ENCODE measurements around the gene FBLN1.
"Not testable (repeated sequence)": the region's sequence is repeated elsewhere in the genome, so short reads cannot be mapped to it uniquely, and the experiment has no call there.

Gene FBLN1

GRCh38 chr22:45491841-45492240 is 10.8 kb upstream of the FBLN1 start:
- peaks cover 24% of the 10 kb centered on the region for H3K27me3 ChIP-seq
- no peak overlapping the region for H3K4me3 ChIP-seq (ENCODE audit: low read depth in 1 of 2, low read length in 1 of 2)
- no peaks in the 10 kb centered on the region for H3K4me1 ChIP-seq (ENCODE audit: control insufficient read depth in 1 of 2, insufficient read depth in 1 of 2, low read depth in 1 of 2, low read length in 1 of 2)
- TF ChIP-seq CTCF (IDR thresholded peaks at IDR 0.05), result no peak
- no peak overlapping the region for H3K27ac ChIP-seq
- no peaks in the 10 kb centered on the region for H3K9me3 ChIP-seq
- H3K36me3 ChIP-seq, result no peaks in the 10 kb centered on the region

GRCh38 chr22:45493286-45493771 is 9.4 kb upstream of the FBLN1 start:
- H3K27me3 ChIP-seq, result peaks cover 14% of the 10 kb centered on the region
- H3K27ac ChIP-seq, result no peak overlapping the region
- H3K36me3 ChIP-seq, result no peaks in the 10 kb centered on the region
- H3K9me3 ChIP-seq, result no peaks in the 10 kb centered on the region
- no peak for TF ChIP-seq CTCF (IDR thresholded peaks at IDR 0.05)
- no peaks in the 10 kb centered on the region for H3K4me1 ChIP-seq (ENCODE audit: control insufficient read depth in 1 of 2, insufficient read depth in 1 of 2, low read depth in 1 of 2, low read length in 1 of 2)
- no peak overlapping the region for H3K4me3 ChIP-seq (ENCODE audit: low read depth in 1 of 2, low read length in 1 of 2)

- H3K4me1 ChIP-seq (ENCODE audit: control insufficient read depth in 1 of 2, insufficient read depth in 1 of 2, low read depth in 1 of 2, low read length in 1 of 2); H3K9me3 ChIP-seq; H3K36me3 ChIP-seq: not testable (repeated sequence)
Measured at GRCh38 chr22:45494306-45494705, 8.4 kb upstream of the FBLN1 start.

GRCh38 chr22:45495616-45496015 is 7.1 kb upstream of the FBLN1 start:
- H3K27ac ChIP-seq; H3K36me3 ChIP-seq; H3K4me1 ChIP-seq (ENCODE audit: control insufficient read depth in 1 of 2, insufficient read depth in 1 of 2, low read depth in 1 of 2, low read length in 1 of 2); H3K9me3 ChIP-seq; H3K4me3 ChIP-seq (ENCODE audit: low read depth in 1 of 2, low read length in 1 of 2): not testable (repeated sequence)
- H3K27me3 ChIP-seq, result peaks cover 26% of the 10 kb centered on the region

More at GRCh38 chr22:45494306-45494705, 8.4 kb upstream of the FBLN1 start:
- H3K27ac ChIP-seq; H3K4me3 ChIP-seq (ENCODE audit: low read depth in 1 of 2, low read length in 1 of 2): not testable (repeated sequence)
- H3K27me3 ChIP-seq, result peaks cover 14% of the 10 kb centered on the region

- H3K4me1 ChIP-seq (ENCODE audit: control insufficient read depth in 1 of 2, insufficient read depth in 1 of 2, low read depth in 1 of 2, low read length in 1 of 2), result no peaks in the 10 kb centered on the region
- TF ChIP-seq CTCF (IDR thresholded peaks at IDR 0.05), result no peak
- H3K9me3 ChIP-seq, result no peaks in the 10 kb centered on the region
- no peaks in the 10 kb centered on the region for H3K36me3 ChIP-seq
- no peak overlapping the region for H3K27ac ChIP-seq
- peaks cover 35% of the 10 kb centered on the region for H3K27me3 ChIP-seq
- H3K4me3 ChIP-seq (ENCODE audit: low read depth in 1 of 2, low read length in 1 of 2), result no peak overlapping the region
Measured at GRCh38 chr22:45496451-45496941, 6.2 kb upstream of the FBLN1 start.

- Histone ChIP-seq H3K4me3 (ENCODE audit: low read depth in 1 of 2, low read length in 1 of 2) (no peak overlapping the region), H3K36me3 (no peaks in the 10 kb centered on the region)
- no peak for TF ChIP-seq CTCF (IDR thresholded peaks at IDR 0.05)
Measured at GRCh38 chr22:45497351-45498145, 5.1 kb upstream of the FBLN1 start.

More at GRCh38 chr22:45497351-45498145, 5.1 kb upstream of the FBLN1 start:
- Histone ChIP-seq H3K4me1 (ENCODE audit: control insufficient read depth in 1 of 2, insufficient read depth in 1 of 2, low read depth in 1 of 2, low read length in 1 of 2) (no peaks in the 10 kb centered on the region), H3K9me3 (no peaks in the 10 kb centered on the region), H3K27me3 (peaks cover 46% of the 10 kb centered on the region), H3K27ac (no peak overlapping the region)

All from neutrophil (primary cell).